NCI-H1930 (cell line): ENCODE measurements around the gene SV2B.

Source experiments
- DNase-seq, 2 experiments: peaks; one replicate each; lab custom pipeline; 2025; lab: John Stamatoyannopoulos, UW

Gene SV2B

DNA sequence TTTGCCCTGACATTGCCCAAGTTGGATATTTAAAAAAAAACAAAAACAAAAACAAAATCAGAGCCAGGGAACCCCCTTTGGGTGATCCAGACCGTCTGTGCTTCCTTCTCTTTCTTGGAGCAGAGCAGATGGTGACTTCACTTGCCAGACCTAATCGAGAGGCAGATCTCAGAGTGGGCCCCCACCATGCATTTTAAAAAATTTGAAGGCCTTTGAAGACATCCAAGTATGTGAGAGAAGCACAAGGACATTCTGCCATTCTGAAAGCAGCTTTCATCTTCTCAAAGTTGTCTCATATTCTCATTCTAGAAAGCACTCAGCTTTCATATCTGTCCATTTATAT, 93.3 kb downstream of the SV2B start:
- no peak for DNase-seq

DNA sequence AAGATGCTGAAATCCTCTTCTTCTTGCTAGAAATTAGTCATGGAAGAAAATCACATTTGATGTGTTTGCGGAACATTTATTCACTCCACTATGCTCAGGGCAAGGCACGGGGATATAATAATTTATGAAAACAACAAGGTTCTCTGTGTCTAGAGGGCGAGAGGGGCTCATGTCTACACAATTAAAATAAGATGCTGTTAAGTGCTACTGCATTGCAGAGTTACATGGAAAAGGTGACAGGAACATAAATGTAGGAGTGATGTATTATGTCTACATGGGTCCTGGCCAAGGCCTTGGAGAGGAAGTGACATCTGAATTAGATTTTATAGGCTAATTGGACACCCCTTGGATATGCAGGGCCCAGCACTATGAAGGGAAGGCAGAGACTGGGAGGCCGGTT, 96.1 kb downstream of the SV2B start:
- no peak for DNase-seq

- DNase-seq = no peak
Observed at GRCh38 chr15:91196768-91197167, 96.7 kb downstream of the SV2B start.

GRCh38 chr15:91199511-91199910, 99.5 kb downstream of the SV2B start:
- DNase-seq = no peak

GRCh38 chr15:91200101-91200754, 100.2 kb downstream of the SV2B start:
- DNase-seq = no peak

- no peak for DNase-seq
Observed at GRCh38 chr15:91202510-91203102, 102.5 kb downstream of the SV2B start.

- no peak for DNase-seq
Observed at GRCh38 chr15:91203619-91204203, 103.7 kb downstream of the SV2B start.

GRCh38 chr15:91208371-91208770, 108.3 kb downstream of the SV2B start:
- DNase-seq = no peak

DNA sequence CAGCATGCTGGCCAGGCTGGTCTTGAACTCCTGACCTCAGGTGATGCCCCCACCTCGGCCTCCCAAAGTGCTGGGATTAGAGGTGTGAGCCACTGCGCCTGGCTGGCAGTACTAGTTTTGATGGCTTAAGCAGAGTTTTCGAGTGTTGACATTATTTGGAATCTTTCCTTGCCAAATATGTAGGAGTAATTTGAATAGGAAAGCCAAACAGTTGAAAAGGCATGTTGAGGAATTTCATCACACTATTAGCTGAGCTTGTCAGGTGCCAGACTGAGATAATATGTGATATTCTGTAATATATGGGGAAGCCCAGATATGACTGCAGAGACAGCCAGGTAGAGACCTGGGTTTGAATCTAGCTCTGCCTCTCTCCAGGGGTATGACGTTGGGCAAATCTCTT, 109.3 kb downstream of the SV2B start:
- no peak for DNase-seq

- DNase-seq = no peak
Observed at GRCh38 chr15:91209726-91210125, 109.7 kb downstream of the SV2B start.

GRCh38 chr15:91214675-91215590, 114.9 kb downstream of the SV2B start:
- DNase-seq = no peak

- no peak for DNase-seq
Observed at GRCh38 chr15:91216000-91216399, 115.9 kb downstream of the SV2B start.

DNA sequence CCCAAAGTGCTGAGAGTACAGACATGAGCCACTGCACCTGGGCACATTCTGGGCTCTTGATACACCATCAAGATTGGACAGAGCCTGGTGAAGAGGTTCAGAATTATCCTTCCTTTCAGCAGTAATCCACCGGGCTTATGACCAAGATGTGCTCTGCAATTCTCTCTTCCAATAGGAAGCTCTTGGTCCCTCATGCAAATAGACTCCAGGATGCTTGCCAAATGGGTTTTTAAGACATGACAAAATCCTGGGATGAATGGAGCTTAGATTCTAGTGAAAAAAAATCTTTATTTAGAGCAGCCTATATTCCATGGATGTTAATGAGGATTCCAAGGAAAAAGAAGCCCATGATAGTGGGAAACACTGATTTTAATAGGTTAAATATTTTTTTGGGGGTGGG, 119.1 kb downstream of the SV2B start:
- DNase-seq = no peak

GRCh38 chr15:91222052-91222451, 122.0 kb downstream of the SV2B start:
- DNase-seq = no peak

GRCh38 chr15:91223863-91224262, 123.8 kb downstream of the SV2B start:
- DNase-seq = no peak

DNA sequence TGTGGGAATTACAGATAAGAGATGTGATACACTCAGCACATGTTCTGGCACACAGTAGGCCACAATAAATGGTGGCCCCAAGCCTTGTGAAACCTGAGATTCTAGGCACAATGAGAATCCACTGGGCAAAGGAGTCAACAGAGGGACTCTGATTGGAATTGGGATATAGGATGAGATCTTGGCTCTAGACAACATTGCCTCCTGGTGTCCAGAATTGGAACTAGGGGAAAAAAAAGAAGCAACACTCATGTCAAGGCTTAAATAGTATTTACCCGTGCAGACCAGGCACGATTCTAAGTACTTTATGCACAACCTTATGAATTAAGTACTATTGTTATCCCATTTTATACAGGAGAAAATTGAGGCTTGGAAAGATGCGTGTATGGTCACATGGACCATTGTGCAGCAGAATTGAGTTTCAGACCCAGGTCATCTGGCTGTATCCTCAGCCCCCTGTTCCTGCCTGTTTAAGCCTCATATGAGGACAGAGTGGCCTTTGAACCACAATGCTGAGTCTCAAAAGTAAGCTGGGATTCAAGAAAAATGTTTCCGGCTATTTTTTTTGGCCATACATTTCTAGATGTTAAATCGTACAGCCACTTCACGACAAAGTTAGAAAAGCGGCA, 124.8 kb downstream of the SV2B start:
- DNase-seq = peak; percentile 19 to 31

DNA sequence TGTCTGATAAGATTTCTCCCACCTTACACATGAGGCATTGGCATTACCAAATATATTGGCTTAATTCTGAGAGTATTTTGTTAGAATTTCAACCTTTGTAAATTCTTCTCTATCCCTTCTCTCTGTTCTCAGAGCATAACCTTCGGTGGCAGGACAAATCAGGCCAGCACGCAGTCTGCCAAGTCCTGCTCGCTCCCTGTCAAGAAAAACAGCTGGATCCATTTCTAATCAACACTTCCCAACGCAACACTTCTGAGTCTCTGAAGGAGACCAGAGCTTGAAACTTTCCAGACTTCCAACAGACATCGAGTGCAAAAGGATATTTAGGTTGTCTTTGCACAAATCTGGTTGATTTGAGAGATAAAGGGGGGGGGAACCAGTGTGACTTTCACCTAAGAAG, 125.7 kb downstream of the SV2B start:
- DNase-seq = no peak

- no peak for DNase-seq
Observed at GRCh38 chr15:91227117-91227516, 127.1 kb downstream of the SV2B start.

DNA sequence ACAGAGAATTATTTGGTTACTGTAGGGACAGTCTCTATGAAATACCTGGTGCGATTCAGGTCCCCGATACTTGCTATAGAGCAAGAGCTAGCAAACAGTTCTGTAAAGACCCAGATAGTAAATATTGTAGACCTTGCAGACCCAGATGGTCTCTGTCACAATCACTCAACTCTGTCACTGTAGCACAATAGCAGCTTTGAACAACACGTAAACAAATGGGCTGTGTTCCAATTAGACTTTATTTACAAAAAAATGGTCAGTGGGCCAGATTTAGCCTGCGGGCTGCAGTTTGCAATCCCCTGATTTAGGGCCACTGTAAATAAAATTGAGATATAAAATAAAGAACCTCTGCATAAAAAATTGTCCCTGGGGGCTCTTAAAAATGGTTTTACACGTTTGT, 127.7 kb downstream of the SV2B start:
- peak; percentile 2 to 34 for DNase-seq

DNA sequence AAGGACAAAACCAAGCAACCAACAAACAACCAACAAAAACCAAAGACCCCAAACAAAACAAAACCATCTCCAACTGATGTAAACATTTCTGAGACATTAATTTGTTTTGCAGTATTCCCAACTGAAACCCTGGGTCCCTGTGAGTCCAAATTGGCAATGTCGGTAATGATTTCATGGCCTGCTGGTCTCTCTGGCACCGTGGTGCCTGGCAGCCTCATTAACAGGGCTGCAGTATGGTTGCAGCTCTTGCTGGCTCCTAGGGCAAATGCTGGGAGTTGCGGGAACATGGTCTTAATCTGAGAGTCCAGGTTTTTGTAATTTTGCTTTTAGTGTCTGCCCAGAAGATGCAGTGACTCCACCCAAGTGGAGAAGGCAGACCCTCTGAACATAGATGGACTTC, 128.3 kb downstream of the SV2B start:
- DNase-seq = no peak

- no peak for DNase-seq
Observed at GRCh38 chr15:91228890-91229289, 128.8 kb downstream of the SV2B start.

DNA sequence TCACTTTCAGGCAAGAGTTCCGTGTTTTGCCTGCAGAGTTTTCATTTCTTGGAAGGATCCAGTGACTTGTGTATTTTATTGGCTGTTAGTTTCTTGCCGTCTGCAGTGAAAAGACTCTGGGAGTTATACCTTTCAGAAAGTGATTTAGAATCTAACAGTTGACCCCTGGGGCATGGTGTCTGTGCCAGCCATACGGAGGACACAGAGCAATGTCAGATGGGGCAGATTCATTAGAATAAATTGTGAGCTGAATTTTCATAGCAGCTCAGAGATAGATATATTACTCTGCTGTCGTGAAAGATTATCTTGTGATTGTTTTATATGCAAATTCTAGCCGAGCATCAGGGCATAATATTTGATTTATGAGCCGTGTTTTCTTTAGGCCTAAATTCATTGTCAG, 131.6 kb downstream of the SV2B start:
- no peak for DNase-seq
